RKO (cell line): ENCODE measurements around the gene DNAJC11.
"Not testable (repeated sequence)": the region's sequence is repeated elsewhere in the genome, so short reads cannot be mapped to it uniquely, and the experiment has no call there.

ENCODE experiments used
- DNase-seq: peaks from one replicate; pipeline ENCODE4 v3.0.0-alpha.2; 2016; ENCODE audit warnings: low spot score

The DNAJC11 gene

GRCh38 chr1:6623269-6623965, 78.2 kb downstream of the DNAJC11 start:
- DNase-seq: no peak

- DNase-seq: no peak
Observed at GRCh38 chr1:6622396-6623152, 79.0 kb downstream of the DNAJC11 start.

DNA sequence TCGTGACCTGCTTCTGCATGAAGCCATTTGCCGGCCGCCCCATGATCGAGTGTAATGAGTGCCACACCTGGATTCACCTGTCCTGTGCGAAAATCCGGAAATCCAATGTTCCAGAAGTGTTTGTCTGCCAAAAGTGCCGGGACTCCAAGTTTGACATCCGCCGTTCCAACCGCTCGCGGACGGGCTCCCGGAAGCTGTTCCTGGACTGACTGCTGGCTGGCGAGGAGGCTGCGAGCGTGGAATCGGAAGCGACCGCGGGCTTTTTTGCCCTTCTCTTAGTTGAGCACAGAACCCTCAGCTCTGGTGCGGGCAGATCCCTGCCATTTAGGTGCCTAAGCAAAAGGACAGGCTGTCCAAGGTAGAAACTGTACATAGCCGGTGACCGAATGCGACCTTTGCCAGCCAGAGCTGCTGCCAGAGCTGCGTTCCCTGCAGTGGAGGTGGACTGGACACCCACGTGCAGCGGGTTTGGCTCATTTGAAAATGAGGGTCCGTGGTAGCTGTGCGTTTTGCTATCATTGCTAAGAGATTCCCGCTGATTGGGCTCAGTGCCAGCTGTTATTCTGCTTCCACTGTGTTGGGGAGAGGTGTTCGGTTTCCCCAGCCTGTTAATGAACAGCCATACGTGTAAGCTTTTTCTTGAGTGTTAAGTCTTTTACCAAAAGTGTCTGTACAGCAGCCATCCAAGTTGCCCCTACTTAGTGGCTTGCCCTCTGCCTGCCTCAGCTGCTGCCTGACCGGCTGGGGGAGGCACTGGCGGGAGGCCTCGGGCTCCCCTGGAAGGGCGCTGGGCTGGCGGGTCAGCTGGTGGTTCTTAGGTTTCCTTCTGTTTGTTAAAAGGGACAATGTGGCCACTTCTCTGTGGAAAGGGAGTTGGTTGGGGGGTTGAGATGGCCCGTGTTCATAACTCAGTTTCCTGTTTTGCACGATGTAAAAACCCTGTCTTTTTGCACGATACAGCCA, 79.9 kb downstream of the DNAJC11 start:
- no peak for DNase-seq

- DNase-seq: no peak
Observed at GRCh38 chr1:6619045-6619444, 82.6 kb downstream of the DNAJC11 start.

DNA sequence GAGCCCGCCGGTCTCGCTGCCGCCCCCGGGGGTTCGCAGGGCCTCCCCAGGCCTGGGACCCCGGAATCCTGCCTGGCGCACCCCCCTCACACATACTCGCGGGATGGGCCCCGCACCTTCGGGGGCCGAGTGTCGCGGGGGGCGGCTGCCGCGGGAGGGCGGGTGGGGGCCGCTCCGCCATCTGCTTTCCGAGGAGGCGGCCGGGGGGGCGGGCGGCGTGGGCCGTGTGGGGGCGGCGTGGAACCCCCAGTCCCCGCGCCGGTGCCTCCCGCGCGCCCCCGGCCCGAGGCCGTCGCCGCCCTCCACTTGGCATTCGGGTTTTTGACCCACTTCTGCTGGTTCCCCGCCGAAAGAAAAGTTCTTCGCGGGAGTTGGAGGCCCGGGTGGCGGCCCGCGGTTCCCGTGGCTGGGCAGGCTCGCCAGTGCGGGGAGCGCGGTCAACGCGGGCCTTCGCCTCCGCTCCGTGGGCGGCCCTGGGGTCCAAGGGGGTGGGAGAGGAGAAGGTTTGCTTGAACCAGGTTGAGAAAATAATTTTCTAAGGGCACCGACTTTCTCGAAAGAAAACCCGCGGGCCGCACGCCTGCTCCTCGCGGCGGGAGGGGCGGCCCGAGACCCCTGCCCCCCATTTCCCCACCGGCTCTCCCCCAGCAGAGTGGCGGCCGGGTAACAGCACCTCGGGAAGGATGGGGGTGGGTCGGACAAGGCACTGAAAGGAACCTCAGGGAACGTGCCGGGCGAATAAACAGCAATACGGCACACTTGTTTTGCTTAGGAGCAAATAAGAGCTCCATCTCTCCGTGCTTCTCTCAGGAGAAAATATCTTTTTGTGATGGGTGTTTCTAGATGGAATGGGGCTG, 86.5 kb downstream of the DNAJC11 start:
- no peak for DNase-seq

- peak; percentile 43 for DNase-seq
Observed at GRCh38 chr1:6614019-6614928, 87.3 kb downstream of the DNAJC11 start.

- DNase-seq: peak; percentile 99
Observed at GRCh38 chr1:6613361-6614018, 88.1 kb downstream of the DNAJC11 start, which contains the start of gene PHF13. Gene PHF13 (plus strand): TSS chr1:6613731. CDS start chr1:6614067, 336 bp downstream.

DNA sequence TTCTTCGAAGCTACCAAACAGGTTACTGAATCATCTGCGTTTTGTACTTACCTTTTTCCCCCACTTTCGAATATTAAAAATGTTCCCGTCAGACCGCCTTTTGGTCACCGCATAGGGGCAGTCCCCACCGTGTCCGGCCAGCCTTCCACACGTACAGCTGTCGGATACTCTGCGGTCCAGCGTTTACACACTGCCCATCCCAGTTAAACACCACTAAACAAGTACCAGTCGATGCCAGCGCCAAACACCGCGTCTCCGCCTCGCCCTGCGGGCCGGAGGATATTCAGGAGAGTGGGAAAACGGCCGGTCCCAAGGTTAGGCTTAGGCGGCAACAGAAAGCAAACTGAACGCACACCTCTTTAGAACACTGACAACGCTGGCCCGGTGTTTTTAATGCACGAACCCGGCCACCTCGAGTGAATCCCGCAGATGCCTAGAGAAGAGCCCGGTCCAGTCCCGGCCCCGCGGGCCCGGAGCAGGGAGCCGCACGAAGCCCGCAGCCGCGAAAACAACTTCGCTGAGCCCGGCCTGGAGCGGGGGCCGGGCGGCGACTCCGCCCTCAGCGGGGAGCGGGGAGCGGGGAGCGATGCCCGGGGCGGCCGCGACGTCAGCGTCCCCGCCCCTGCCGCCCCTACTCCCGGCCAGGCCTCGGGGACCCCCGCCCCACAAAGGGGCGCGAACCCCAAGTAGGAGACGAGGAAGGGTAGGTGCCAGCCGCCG, 88.8 kb downstream of the DNAJC11 start:
- DNase-seq: peak; percentile 57

DNA sequence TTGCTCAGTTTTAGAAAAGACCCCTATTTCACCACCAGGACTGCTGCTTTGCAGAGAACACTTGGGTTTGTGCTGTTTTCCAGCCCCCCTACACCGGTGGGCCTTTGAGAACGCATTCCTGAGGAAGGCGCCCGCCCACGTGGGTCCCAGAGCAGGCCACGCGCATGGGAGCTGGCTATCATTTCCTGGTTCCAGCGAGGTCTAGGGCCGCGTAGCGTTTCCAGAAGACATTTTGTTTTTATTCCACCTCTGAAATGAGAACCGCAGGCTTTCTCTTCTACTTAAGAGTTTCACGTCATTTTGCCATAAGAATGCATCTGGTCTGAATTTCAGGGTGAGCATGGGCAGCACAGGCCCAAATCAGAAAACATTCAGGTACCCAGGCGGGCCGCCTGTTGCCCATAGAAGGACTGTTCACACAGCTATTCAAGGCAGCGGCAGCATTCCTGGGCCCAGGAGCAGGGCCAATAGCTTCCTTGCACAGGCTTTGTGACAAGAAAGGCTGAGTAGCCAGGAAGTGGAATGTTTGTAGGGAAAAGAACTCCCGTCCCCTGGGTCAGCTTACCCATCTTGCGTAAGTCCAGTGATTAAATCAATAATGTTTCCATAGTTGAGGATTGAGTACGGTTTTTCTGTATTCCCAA, 97.6 kb downstream of the DNAJC11 start:
- DNase-seq: peak; percentile 84

- DNase-seq: peak; percentile 87
Observed at GRCh38 chr1:6603238-6603914, 98.2 kb downstream of the DNAJC11 start.

- DNase-seq: peak; percentile 92
Observed at GRCh38 chr1:6602669-6603237, 98.9 kb downstream of the DNAJC11 start, which contains the start of gene KLHL21. Gene KLHL21 (minus strand): TSS chr1:6602869. CDS start chr1:6602817, 52 bp downstream.

DNA sequence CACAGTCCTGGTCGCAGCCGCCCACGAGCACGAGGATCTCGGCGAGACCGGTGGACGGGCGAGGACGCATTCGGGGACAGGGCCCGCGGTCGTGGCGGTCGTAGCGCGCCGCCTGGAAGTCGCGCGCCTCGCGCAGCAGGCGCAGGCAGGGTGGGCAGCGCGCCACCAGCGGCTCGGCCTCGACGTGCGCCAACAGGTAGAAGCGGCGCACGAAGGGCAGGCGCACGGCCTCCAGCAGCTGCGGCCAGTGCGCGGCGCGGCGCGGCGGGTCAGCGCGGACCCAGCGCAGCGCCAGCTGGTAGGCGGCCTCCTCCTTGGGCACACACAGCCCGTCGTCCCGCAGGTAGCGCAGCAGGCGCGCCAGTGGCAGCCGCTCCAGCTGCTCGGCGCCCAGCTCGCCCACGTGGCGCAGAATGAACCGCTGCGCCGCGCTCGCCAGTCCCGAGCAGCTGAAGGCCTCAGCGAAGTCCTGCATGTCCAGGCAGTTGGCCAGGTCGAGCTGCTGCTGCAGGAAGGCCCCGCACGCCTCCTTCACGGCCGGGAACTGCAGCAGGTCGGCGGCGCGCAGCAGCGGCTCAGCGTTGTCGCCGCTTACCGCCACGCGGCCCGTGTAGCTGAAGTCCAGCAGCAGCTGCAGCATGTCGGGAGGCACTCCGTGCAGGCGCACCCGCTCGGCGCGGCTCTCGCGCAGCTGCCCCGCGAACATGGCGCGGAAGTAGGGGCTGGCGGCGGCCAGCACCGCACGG, 99.5 kb downstream of the DNAJC11 start:
- DNase-seq: peak; percentile 64

- peak; percentile 100 for DNase-seq
Observed at GRCh38 chr1:6601049-6601922, 100.3 kb downstream of the DNAJC11 start.

GRCh38 chr1:6600410-6601048, 101.1 kb downstream of the DNAJC11 start:
- DNase-seq: peak; percentile 39

DNA sequence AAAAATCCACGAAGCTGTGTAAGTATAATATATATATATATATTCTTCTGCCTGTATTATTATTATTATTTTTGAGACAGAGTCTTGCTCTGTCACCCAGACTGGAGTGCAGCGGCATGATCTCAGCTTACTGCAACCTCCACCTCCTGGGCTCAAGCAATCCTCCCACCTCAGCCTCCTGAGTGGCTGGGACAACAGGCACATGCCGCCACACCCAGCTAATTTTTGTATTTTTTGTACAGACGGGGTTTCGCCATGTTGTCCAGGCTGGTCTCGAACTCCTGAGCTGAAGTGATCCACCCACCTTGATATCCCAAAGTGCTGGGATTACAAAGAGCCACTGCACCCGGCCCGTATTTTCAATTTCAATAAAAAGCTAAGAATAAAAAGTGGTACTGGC, 101.6 kb downstream of the DNAJC11 start:
- DNase-seq: not testable (repeated sequence)
